Measurements from ENCODE around the gene GOLT1A.
"Not testable (repeated sequence)": the region's sequence is repeated elsewhere in the genome, so short reads cannot be mapped to it uniquely, and the experiment has no call there.

GOLT1A gene

GRCh38 chr1:204237515-204237914, 23.7 kb upstream of the GOLT1A start:
- not testable (repeated sequence) for H3K9ac ChIP-seq (ENCODE audit: low read depth, low read length, poor library complexity, severe bottlenecking); H3K4me3 ChIP-seq (ENCODE audit: low read length, poor library complexity, severe bottlenecking); H3K79me2 ChIP-seq (ENCODE audit: insufficient read depth, low read length); H3K4me1 ChIP-seq (ENCODE audit: insufficient read depth, low read length, poor library complexity, severe bottlenecking); H4K20me1 ChIP-seq (ENCODE audit: insufficient read depth, low read length, poor library complexity, severe bottlenecking); H3K9me3 ChIP-seq (ENCODE audit: insufficient read depth, low read depth, low read length); H3K36me3 ChIP-seq (ENCODE audit: insufficient read depth, low read length); H3K4me2 ChIP-seq (ENCODE audit: low read depth, low read length, poor library complexity, severe bottlenecking); H2AFZ ChIP-seq (ENCODE audit: low read length); H3F3A ChIP-seq (ENCODE audit: low read depth); H3K27me3 ChIP-seq (ENCODE audit: insufficient read depth, low read length, poor library complexity, severe bottlenecking); H3K9me2 ChIP-seq (replicated peaks; ENCODE audit: low read depth, low read length)

- Histone ChIP-seq H3K27me3 (ENCODE audit: insufficient read depth, low read length, poor library complexity, severe bottlenecking) (no peaks in the 10 kb centered on the region), H3K9me3 (ENCODE audit: insufficient read depth, low read depth, low read length) (no peaks in the 10 kb centered on the region), H2AFZ (ENCODE audit: low read length) (no peak overlapping the region), H3K4me1 (ENCODE audit: insufficient read depth, low read length, poor library complexity, severe bottlenecking) (no peaks in the 10 kb centered on the region), H3K4me3 (ENCODE audit: low read length, poor library complexity, severe bottlenecking) (no peak overlapping the region), H3F3A (ENCODE audit: low read depth) (no peaks in the 10 kb centered on the region), H4K20me1 (ENCODE audit: insufficient read depth, low read length, poor library complexity, severe bottlenecking) (no peaks in the 10 kb centered on the region), H3K79me2 (ENCODE audit: insufficient read depth, low read length) (no peaks in the 10 kb centered on the region), H3K9ac (ENCODE audit: low read depth, low read length, poor library complexity, severe bottlenecking) (no peak overlapping the region), H3K4me2 (ENCODE audit: low read depth, low read length, poor library complexity, severe bottlenecking) (no peak overlapping the region), H3K36me3 (ENCODE audit: insufficient read depth, low read length) (no peaks in the 10 kb centered on the region), H3K9me2 (replicated peaks; ENCODE audit: low read depth, low read length) (no peaks in the 10 kb centered on the region)
- TF ChIP-seq EZH2phosphoT487 (IDR thresholded peaks at IDR 0.05; ENCODE audit: borderline replicate concordance), result no peak
- TF ChIP-seq CTCF (conservative IDR thresholded peaks at IDR 0.05; ENCODE audit: low read length), result no peak
These were observed 18.7 kb upstream of the GOLT1A start for GRCh38 chr1:204232526-204232925.

- H3K9me2 ChIP-seq (replicated peaks; ENCODE audit: low read depth, low read length), result no peaks in the 10 kb centered on the region
- H2AFZ ChIP-seq (ENCODE audit: low read length), result no peak overlapping the region
- no peak overlapping the region for H3K4me2 ChIP-seq (ENCODE audit: low read depth, low read length, poor library complexity, severe bottlenecking)
- no peaks in the 10 kb centered on the region for H3K79me2 ChIP-seq (ENCODE audit: insufficient read depth, low read length)
- no peaks in the 10 kb centered on the region for H3F3A ChIP-seq (ENCODE audit: low read depth)
- H4K20me1 ChIP-seq (ENCODE audit: insufficient read depth, low read length, poor library complexity, severe bottlenecking), result no peaks in the 10 kb centered on the region
- no peaks in the 10 kb centered on the region for H3K27me3 ChIP-seq (ENCODE audit: insufficient read depth, low read length, poor library complexity, severe bottlenecking)
- TF ChIP-seq CTCF (conservative IDR thresholded peaks at IDR 0.05; ENCODE audit: low read length), result no peak
- TF ChIP-seq EZH2phosphoT487 (IDR thresholded peaks at IDR 0.05; ENCODE audit: borderline replicate concordance), result no peak
- H3K4me1 ChIP-seq (ENCODE audit: insufficient read depth, low read length, poor library complexity, severe bottlenecking), result peaks cover 3% of the 10 kb centered on the region
- H3K36me3 ChIP-seq (ENCODE audit: insufficient read depth, low read length), result no peaks in the 10 kb centered on the region
- H3K4me3 ChIP-seq (ENCODE audit: low read length, poor library complexity, severe bottlenecking), result no peak overlapping the region
- H3K9ac ChIP-seq (ENCODE audit: low read depth, low read length, poor library complexity, severe bottlenecking), result no peak overlapping the region
- H3K9me3 ChIP-seq (ENCODE audit: insufficient read depth, low read depth, low read length), result no peaks in the 10 kb centered on the region
These were observed 16.4 kb upstream of the GOLT1A start for GRCh38 chr1:204230211-204230610.

- no peak overlapping the region for H3K9ac ChIP-seq (ENCODE audit: low read depth, low read length, poor library complexity, severe bottlenecking)
- H3K4me3 ChIP-seq (ENCODE audit: low read length, poor library complexity, severe bottlenecking), result no peak overlapping the region
- 0 out of 2 replicates have a peak, but pooled peaks cover 4% of the 10 kb centered on the region for H3F3A ChIP-seq (ENCODE audit: low read depth)
- H3K9me3 ChIP-seq (ENCODE audit: insufficient read depth, low read depth, low read length), result no peaks in the 10 kb centered on the region
- H3K4me1 ChIP-seq (ENCODE audit: insufficient read depth, low read length, poor library complexity, severe bottlenecking), result peaks cover 3% of the 10 kb centered on the region
- H4K20me1 ChIP-seq (ENCODE audit: insufficient read depth, low read length, poor library complexity, severe bottlenecking), result no peaks in the 10 kb centered on the region
- no peaks in the 10 kb centered on the region for H3K9me2 ChIP-seq (replicated peaks; ENCODE audit: low read depth, low read length)
- no peak overlapping the region for H3K4me2 ChIP-seq (ENCODE audit: low read depth, low read length, poor library complexity, severe bottlenecking)
- no peaks in the 10 kb centered on the region for H3K79me2 ChIP-seq (ENCODE audit: insufficient read depth, low read length)
- H3K36me3 ChIP-seq (ENCODE audit: insufficient read depth, low read length), result no peaks in the 10 kb centered on the region
- H3K27me3 ChIP-seq (ENCODE audit: insufficient read depth, low read length, poor library complexity, severe bottlenecking), result no peaks in the 10 kb centered on the region
- no peak overlapping the region for H2AFZ ChIP-seq (ENCODE audit: low read length)
- TF ChIP-seq CTCF (conservative IDR thresholded peaks at IDR 0.05; ENCODE audit: low read length) (no peak), EZH2phosphoT487 (IDR thresholded peaks at IDR 0.05; ENCODE audit: borderline replicate concordance) (no peak)
These were observed 15.1 kb upstream of the GOLT1A start for GRCh38 chr1:204228896-204229295.
